A549 (cell line): Measurements from ENCODE around the gene CASTOR1. TPM values are rescaled to one million over a fixed set of nuclear protein-coding genes. Genes with fewer than 3 reads are reported as not detected.

ENCODE experiments used
- ATAC-seq, 2 experiments: fragments of 200-7000 bp in 1 of 2; fragments of >200 bp in 1 of 2; cut with Nextera tagmentation in 1 of 2; cut with Tn5 transposase in 1 of 2; 3 replicates each; pipeline versions ENCODE4 v1.8.0 to v1.9.1; 2018 to 2020; ENCODE audit warnings: mild to moderate bottlenecking in 1 of 2, moderate library complexity in 1 of 2
- CTCF ChIA-PET: fragments of 300-600 bp; sonication (Branson Sonifier 250); formaldehyde crosslinking; extraction: SDS; loops from one replicate; lab custom pipeline; 2021; ENCODE audit warnings: antibody characterized with exemption, inconsistent platforms; lab: Yijun Ruan, JAX
- POLR2A ChIA-PET: fragments of 350-600 bp; formaldehyde crosslinking; extraction: SDS; loops from one replicate; lab custom pipeline; 2021; ENCODE audit warnings: antibody characterized with exemption, inconsistent platforms; lab: Yijun Ruan, JAX
- DNase-seq, 2 experiments: peaks; one replicate each; pipeline versions ENCODE4 v3.0.0 to v3.0.0-alpha.2; 2011 to 2016; ENCODE audit warnings: low read depth in 1 of 2, low spot score in 1 of 2
- FAIRE-seq: peaks from 2 replicates; lab custom pipeline; 2011; peaks lifted over from hg19 to GRCh38; lab: Jason Lieb, UNC
- H3K27ac ChIP-seq, 2 experiments: fragments of >200 bp; sonication (Bioruptor Twin); formaldehyde crosslinking; 3 replicates each; pipeline ENCODE4 v1.5.1; 2016 to 2017
- H3K4me1 ChIP-seq: fragments of >200 bp; sonication (Bioruptor Twin); formaldehyde crosslinking; 3 replicates; pipeline ENCODE4 v1.6.1; 2016
- H3K4me2 ChIP-seq: fragments of >200 bp; sonication (Bioruptor Twin); formaldehyde crosslinking; 3 replicates; pipeline ENCODE4 v1.6.1; 2016
- H3K4me3 ChIP-seq: fragments of >200 bp; sonication (Bioruptor Twin); formaldehyde crosslinking; 3 replicates; pipeline ENCODE4 v1.5.1; 2016
- H3K9me3 ChIP-seq: fragments of >200 bp; sonication (Bioruptor Twin); formaldehyde crosslinking; 3 replicates; pipeline ENCODE4 v1.6.1; 2016
- CHD4 ChIP-seq: fragments of 200-600 bp; sonication (generic); IDR thresholded peaks from 2 replicates; pipeline ENCODE4 v1.6.1; 2016; ENCODE audit warnings: antibody characterized with exemption, mild to moderate bottlenecking, borderline replicate concordance
- E2F6 ChIP-seq: IDR thresholded peaks from 2 replicates; pipeline ENCODE4 v1.6.1; 2012; ENCODE audit warnings: low read depth, borderline replicate concordance
- ESRRA ChIP-seq: fragments of 150-350 bp; IDR thresholded peaks from 2 replicates; pipeline ENCODE4 v1.6.1; 2014; ENCODE audit warnings: mild to moderate bottlenecking, low read length, borderline replicate concordance
- FOSB ChIP-seq: fragments of 250-450 bp; sonication (Bioruptor Pico); IDR thresholded peaks from 2 replicates; pipeline ENCODE4 v1.5.0; 2020; ENCODE audit warnings: mild to moderate bottlenecking, moderate library complexity
- HES2 ChIP-seq: fragments of >200 bp; sonication (Bioruptor Twin); formaldehyde crosslinking; IDR thresholded peaks from 2 replicates; pipeline ENCODE4 v1.6.1; 2016
- HOXA7 ChIP-seq: fragments of 250-450 bp; sonication (Bioruptor Pico); IDR thresholded peaks from 2 replicates; pipeline ENCODE4 v1.5.0; 2020; ENCODE audit warnings: mild to moderate bottlenecking, moderate library complexity
- KDM1A ChIP-seq: fragments of 200-600 bp; sonication (generic); IDR thresholded peaks from 2 replicates; pipeline ENCODE4 v1.6.1; 2016; ENCODE audit warnings: low read depth, mild to moderate bottlenecking
- MAFK ChIP-seq: fragments of 450-650 bp; IDR thresholded peaks from 2 replicates; pipeline ENCODE4 v1.6.1; 2014; ENCODE audit not compliant: partially characterized antibody
- NFE2L2 ChIP-seq: fragments of 150-350 bp; conservative IDR thresholded peaks from 2 replicates; pipeline ENCODE4 v1.6.1; 2014; ENCODE audit warnings: low read length
- NR3C1 ChIP-seq: fragments of >200 bp; sonication (Bioruptor Twin); formaldehyde crosslinking; IDR thresholded peaks from 3 replicates; pipeline ENCODE4 v1.6.1; 2017
- POLR2A ChIP-seq: IDR thresholded peaks from 2 replicates; pipeline ENCODE4 v1.6.1; 2012; ENCODE audit warnings: mild to moderate bottlenecking, low read length
- RAD21 ChIP-seq, 2 experiments: fragments of >200 bp in 1 of 2; sonication (Bioruptor Twin) in 1 of 2; formaldehyde crosslinking in 1 of 2; IDR thresholded peaks in 1 of 2; conservative IDR thresholded peaks in 1 of 2; 2 replicates in 1 of 2; 3 replicates in 1 of 2; pipeline ENCODE4 v1.6.1; 2012 to 2018; ENCODE audit warnings: inconsistent platforms in 1 of 2
- RARB ChIP-seq: fragments of 250-450 bp; sonication (Bioruptor Pico); IDR thresholded peaks from 2 replicates; pipeline ENCODE4 v1.8.0; 2021; ENCODE audit warnings: mild to moderate bottlenecking, moderate library complexity
- RCOR1 ChIP-seq: fragments of 150-350 bp; IDR thresholded peaks from 2 replicates; pipeline ENCODE4 v1.6.1; 2014; ENCODE audit warnings: antibody characterized with exemption, low read length, low read depth
- REST ChIP-seq: fragments of 200-600 bp; sonication (generic); IDR thresholded peaks from 2 replicates; pipeline ENCODE4 v1.6.1; 2016; ENCODE audit warnings: antibody characterized with exemption, mild to moderate bottlenecking, moderate library complexity
- SREBF2 ChIP-seq: fragments of 450-650 bp; IDR thresholded peaks from 2 replicates; pipeline ENCODE4 v1.6.1; 2014; ENCODE audit warnings: mild to moderate bottlenecking, moderate library complexity
- ZFP36 ChIP-seq: fragments of 450-650 bp; IDR thresholded peaks from 2 replicates; pipeline ENCODE4 v1.6.1; 2014; ENCODE audit warnings: borderline replicate concordance; ENCODE audit not compliant: partially characterized antibody
- WGBS: methylation state at CpG from one replicate; pipeline ENCODE4 v1.1.6; 2017; ENCODE audit errors: missing lambda C conversion rate; 5-methylcytosine and 5-hydroxymethylcytosine counted together
- polyA plus RNA-seq, 4 experiments: library from polyadenylated mRNA; depleted of rRNA in 3 of 4; stranded (reverse); fragments of >200 nt; fragmentation: RNase III in 1 of 4; extraction: RNeasy Plus Mini Kit Qiagen cat#74134 plus additional on column Dnase treatment in 1 of 4; gene quantifications; 2 replicates in 3 of 4; 3 replicates in 1 of 4; pipeline ENCODE4 v1.2.3, GENCODE V29; 2011 to 2017
- TF ChIP-seq, protein P1 (sequence below): fragments of >200 bp; sonication (Bioruptor Twin); formaldehyde crosslinking; IDR thresholded peaks from 3 replicates; pipeline ENCODE4 v1.5.1; 2016
- TF ChIP-seq, protein P2 (sequence below): fragments of 150-350 bp; IDR thresholded peaks from 2 replicates; pipeline ENCODE4 v1.6.1; 2014; ENCODE audit warnings: low read depth, mild to moderate bottlenecking, low read length

Gene CASTOR1
- polyA plus RNA-seq, 2 of the 4 experiments (the other 2 are of a cell fraction), result 4.7 to 12.2 TPM

DNA sequence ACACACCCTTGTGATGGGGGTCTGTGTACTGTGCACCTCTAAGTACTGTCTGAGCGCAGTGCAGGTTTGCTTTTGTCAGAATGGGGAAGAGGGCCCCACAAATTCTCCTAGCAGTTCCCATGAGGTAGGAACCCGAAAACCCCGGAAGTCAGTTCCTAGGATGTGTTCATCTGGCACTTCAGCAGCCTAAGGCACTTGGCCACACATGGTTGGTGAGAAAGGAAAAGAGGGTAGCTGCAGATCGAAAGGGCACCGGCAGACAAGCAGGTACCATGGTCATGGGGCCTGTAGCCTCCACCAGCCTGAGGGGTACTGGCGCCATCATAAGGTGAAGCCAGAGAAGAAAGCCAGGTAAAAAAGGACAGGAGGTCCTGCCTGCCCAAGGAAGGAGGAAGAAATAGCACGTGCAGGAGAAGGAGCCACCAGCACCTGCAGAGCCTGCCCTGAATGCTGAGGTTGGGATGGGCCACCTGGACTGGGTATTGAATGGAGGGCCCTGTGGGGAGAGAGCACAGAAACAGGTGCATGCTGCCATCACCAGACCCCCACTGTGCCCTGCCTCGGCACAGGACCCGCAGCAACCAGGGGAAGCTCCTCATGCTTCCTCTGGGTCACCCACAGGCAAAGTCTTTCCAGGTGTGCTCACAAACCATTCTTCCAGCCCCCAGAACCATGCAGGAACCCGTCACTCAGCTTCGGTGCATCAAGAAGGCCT is 8.1 kb upstream of the CASTOR1 start (continued):
- TF ChIP-seq E2F6, result no peak

DNA sequence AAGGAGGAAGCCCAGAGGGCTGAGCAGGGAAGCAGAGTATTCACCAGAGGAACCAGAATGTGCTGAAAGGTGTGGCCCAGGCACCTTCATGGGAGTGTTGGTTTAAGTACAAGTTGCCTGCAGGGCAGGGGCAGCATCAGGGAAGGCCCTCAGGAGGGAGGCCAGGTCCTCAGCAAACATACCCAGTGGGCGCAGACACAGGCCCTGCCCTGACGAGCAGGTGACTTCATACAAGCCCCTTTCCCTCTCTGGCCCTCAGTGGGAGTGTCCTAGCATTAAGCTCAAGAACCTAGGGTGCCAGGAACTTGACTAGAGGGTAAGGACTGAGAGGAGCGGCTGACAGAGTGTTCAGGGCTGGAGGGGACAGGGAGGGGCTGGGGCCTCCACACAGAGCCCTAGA is 7.5 kb upstream of the CASTOR1 start:
- POLR2A ChIA-PET, result no interaction called here
- no peak overlapping the region for H3K4me2 ChIP-seq
- CTCF ChIA-PET, result interaction anchor here (1.5 to 3.5 kb wide), 2 partner anchors 9 to 33 kb away, joined by 6 to 12 read pairs; no protein-coding TSS in a partner anchor
- TF ChIP-seq NR3C1 (no peak), FOSB (CRISPR knock-in tag) (no peak), REST (no peak), POLR2A (no peak), HES2 (no peak), RAD21 (conservative IDR thresholded peaks at IDR 0.05 in 1 of 2, IDR thresholded peaks at IDR 0.05 in 1 of 2) (no peak), CHD4 (no peak)
- TF ChIP-seq, protein P1, sequence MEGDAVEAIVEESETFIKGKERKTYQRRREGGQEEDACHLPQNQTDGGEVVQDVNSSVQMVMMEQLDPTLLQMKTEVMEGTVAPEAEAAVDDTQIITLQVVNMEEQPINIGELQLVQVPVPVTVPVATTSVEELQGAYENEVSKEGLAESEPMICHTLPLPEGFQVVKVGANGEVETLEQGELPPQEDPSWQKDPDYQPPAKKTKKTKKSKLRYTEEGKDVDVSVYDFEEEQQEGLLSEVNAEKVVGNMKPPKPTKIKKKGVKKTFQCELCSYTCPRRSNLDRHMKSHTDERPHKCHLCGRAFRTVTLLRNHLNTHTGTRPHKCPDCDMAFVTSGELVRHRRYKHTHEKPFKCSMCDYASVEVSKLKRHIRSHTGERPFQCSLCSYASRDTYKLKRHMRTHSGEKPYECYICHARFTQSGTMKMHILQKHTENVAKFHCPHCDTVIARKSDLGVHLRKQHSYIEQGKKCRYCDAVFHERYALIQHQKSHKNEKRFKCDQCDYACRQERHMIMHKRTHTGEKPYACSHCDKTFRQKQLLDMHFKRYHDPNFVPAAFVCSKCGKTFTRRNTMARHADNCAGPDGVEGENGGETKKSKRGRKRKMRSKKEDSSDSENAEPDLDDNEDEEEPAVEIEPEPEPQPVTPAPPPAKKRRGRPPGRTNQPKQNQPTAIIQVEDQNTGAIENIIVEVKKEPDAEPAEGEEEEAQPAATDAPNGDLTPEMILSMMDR, result no peak
- ATAC-seq (no peak), FAIRE-seq (no peak), DNase-seq (no peak)
- no peaks in the 10 kb centered on the region for H3K9me3 ChIP-seq
- WGBS, result 89% methylated on average over 3 of the region's 3 CpGs
- no peak overlapping the region for H3K27ac ChIP-seq
- H3K4me1 ChIP-seq, result no peaks in the 10 kb centered on the region
- no peak overlapping the region for H3K4me3 ChIP-seq

- DNase-seq (no peak), FAIRE-seq (no peak), ATAC-seq (no peak)
- H3K9me3 ChIP-seq, result no peaks in the 10 kb centered on the region
- H3K4me3 ChIP-seq, result no peak overlapping the region
- no peak overlapping the region for H3K4me2 ChIP-seq
- ChIA-PET CTCF (interaction anchor here (1.3 to 3.5 kb wide), 4 partner anchors 9 to 188 kb away, joined by 3 to 12 read pairs (median 5); no protein-coding TSS in a partner anchor), POLR2A (no interaction called here)
- 95% methylated on average over 4 of the region's 4 CpGs for WGBS
- H3K27ac ChIP-seq, result no peak overlapping the region
- no peaks in the 10 kb centered on the region for H3K4me1 ChIP-seq
- no peak for TF ChIP-seq SREBF2
- TF ChIP-seq HOXA7, result no peak
- TF ChIP-seq ZFP36, result no peak
- TF ChIP-seq RARB (CRISPR knock-in tag), result no peak
- TF ChIP-seq E2F6, result no peak
- TF ChIP-seq MAFK, result no peak
- TF ChIP-seq NFE2L2, result no peak
- no peak for TF ChIP-seq RCOR1
- TF ChIP-seq ESRRA, result no peak
- TF ChIP-seq, protein P2, sequence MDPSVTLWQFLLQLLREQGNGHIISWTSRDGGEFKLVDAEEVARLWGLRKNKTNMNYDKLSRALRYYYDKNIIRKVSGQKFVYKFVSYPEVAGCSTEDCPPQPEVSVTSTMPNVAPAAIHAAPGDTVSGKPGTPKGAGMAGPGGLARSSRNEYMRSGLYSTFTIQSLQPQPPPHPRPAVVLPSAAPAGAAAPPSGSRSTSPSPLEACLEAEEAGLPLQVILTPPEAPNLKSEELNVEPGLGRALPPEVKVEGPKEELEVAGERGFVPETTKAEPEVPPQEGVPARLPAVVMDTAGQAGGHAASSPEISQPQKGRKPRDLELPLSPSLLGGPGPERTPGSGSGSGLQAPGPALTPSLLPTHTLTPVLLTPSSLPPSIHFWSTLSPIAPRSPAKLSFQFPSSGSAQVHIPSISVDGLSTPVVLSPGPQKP, result no peak
- TF ChIP-seq KDM1A, result no peak
- TF ChIP-seq HES2, result no peak
- no peak for TF ChIP-seq FOSB (CRISPR knock-in tag)
- no peak for TF ChIP-seq REST
These were observed 7.0 kb upstream of the CASTOR1 start for GRCh38 chr22:30296324-30296723.
